ENCODE data around the gene TMEM229A.

The TMEM229A gene

GRCh38 chr7:123987445-123987844 is 45.4 kb downstream of the TMEM229A start:
- TF ChIP-seq, protein P1, sequence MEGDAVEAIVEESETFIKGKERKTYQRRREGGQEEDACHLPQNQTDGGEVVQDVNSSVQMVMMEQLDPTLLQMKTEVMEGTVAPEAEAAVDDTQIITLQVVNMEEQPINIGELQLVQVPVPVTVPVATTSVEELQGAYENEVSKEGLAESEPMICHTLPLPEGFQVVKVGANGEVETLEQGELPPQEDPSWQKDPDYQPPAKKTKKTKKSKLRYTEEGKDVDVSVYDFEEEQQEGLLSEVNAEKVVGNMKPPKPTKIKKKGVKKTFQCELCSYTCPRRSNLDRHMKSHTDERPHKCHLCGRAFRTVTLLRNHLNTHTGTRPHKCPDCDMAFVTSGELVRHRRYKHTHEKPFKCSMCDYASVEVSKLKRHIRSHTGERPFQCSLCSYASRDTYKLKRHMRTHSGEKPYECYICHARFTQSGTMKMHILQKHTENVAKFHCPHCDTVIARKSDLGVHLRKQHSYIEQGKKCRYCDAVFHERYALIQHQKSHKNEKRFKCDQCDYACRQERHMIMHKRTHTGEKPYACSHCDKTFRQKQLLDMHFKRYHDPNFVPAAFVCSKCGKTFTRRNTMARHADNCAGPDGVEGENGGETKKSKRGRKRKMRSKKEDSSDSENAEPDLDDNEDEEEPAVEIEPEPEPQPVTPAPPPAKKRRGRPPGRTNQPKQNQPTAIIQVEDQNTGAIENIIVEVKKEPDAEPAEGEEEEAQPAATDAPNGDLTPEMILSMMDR (IDR thresholded peaks at IDR 0.05; ENCODE audit: borderline replicate concordance, control extremely low read depth, extremely low read depth, insufficient read depth, missing control alignments), result no peak
- no peak for DNase-seq (ENCODE audit: low spot score)
- in situ Hi-C loops (cut with MboI; ENCODE audit: low sequenced_read_pairs, unreplicated experiment), result no loop called here

Measured in GM13976 (cell line).